Trophoblast cell (in vitro differentiated cells and primary cell): ENCODE data around the gene CTPS2.

ENCODE experiments used
- DNase-seq, 2 donors: peaks; one replicate each; pipeline ENCODE4 v3.0.0-alpha.2; 2016
- H2AFZ ChIP-seq: 2 replicates; pipeline ENCODE4 v1.6.1; 2013; ENCODE audit warnings: low read length, moderate library complexity, mild to moderate bottlenecking; ENCODE audit not compliant: insufficient read depth, poor library complexity
- H2AK5ac ChIP-seq: 2 replicates; pipeline ENCODE4 v1.6.1; 2013; ENCODE audit warnings: mild to moderate bottlenecking, low read length
- H2BK120ac ChIP-seq: 2 replicates; pipeline ENCODE4 v1.6.1; 2013; ENCODE audit warnings: low read length, mild to moderate bottlenecking, moderate library complexity; ENCODE audit not compliant: insufficient read depth, poor library complexity
- H2BK12ac ChIP-seq: 2 replicates; pipeline ENCODE4 v1.6.1; 2013; ENCODE audit warnings: mild to moderate bottlenecking, low read length, moderate library complexity
- H2BK5ac ChIP-seq: 2 replicates; pipeline ENCODE4 v1.6.1; 2013; ENCODE audit warnings: low read length, low read depth, moderate library complexity, mild to moderate bottlenecking; ENCODE audit not compliant: poor library complexity
- H3K14ac ChIP-seq: 2 replicates; pipeline ENCODE4 v1.6.1; 2013; ENCODE audit warnings: mild to moderate bottlenecking, low read length
- H3K18ac ChIP-seq: 2 replicates; pipeline ENCODE4 v1.6.1; 2013; ENCODE audit warnings: mild to moderate bottlenecking, low read length
- H3K23ac ChIP-seq: 2 replicates; pipeline ENCODE4 v1.6.1; 2013; ENCODE audit warnings: low read length
- H3K27ac ChIP-seq: 2 replicates; pipeline ENCODE4 v1.5.1; 2013; ENCODE audit warnings: low read depth, mild to moderate bottlenecking, inconsistent platforms, low read length, moderate library complexity
- H3K27me3 ChIP-seq: 2 replicates; pipeline ENCODE4 v1.6.1; 2013; ENCODE audit warnings: inconsistent platforms, mild to moderate bottlenecking, low read length, moderate library complexity; ENCODE audit not compliant: insufficient read depth
- H3K36me3 ChIP-seq, 2 experiments: 1 replicate in 1 of 2; 2 replicates in 1 of 2; pipeline ENCODE4 v1.6.1; 2013; ENCODE audit warnings: low read length in 2 of 2, mild to moderate bottlenecking in 2 of 2, moderate library complexity in 1 of 2; ENCODE audit not compliant: insufficient read depth in 2 of 2, control insufficient read depth in 1 of 2
- H3K4ac ChIP-seq: 2 replicates; pipeline ENCODE4 v1.6.1; 2013; ENCODE audit warnings: low read depth, mild to moderate bottlenecking, low read length, moderate library complexity
- H3K4me1 ChIP-seq, 2 experiments: 1 replicate in 1 of 2; 2 replicates in 1 of 2; pipeline ENCODE4 v1.6.1; 2013; ENCODE audit warnings: low read length in 2 of 2, mild to moderate bottlenecking in 2 of 2, moderate library complexity in 1 of 2; ENCODE audit not compliant: insufficient read depth in 2 of 2, control insufficient read depth in 1 of 2
- H3K4me2 ChIP-seq: 2 replicates; pipeline ENCODE4 v1.6.1; 2013; ENCODE audit warnings: inconsistent platforms, mild to moderate bottlenecking, low read length, moderate library complexity
- H3K4me3 ChIP-seq: 2 replicates; pipeline ENCODE4 v1.5.1; 2013; ENCODE audit warnings: mild to moderate bottlenecking, low read depth, low read length, inconsistent platforms
- H3K79me1 ChIP-seq: one replicate; pipeline ENCODE4 v1.6.1; 2013; ENCODE audit warnings: low read length
- H3K79me2 ChIP-seq: 2 replicates; pipeline ENCODE4 v1.6.1; 2013; ENCODE audit warnings: low read length, mild to moderate bottlenecking; ENCODE audit not compliant: control insufficient read depth, insufficient read depth, poor library complexity
- H3K9ac ChIP-seq: 2 replicates; pipeline ENCODE4 v1.6.1; 2013; ENCODE audit warnings: mild to moderate bottlenecking, low read length
- H3K9me3 ChIP-seq: 2 replicates; pipeline ENCODE4 v1.6.1; 2013; ENCODE audit warnings: low read depth, mild to moderate bottlenecking, control low read depth, inconsistent platforms, low read length; ENCODE audit not compliant: insufficient read depth
- H4K12ac ChIP-seq: 2 replicates; pipeline ENCODE4 v1.6.1; 2013; ENCODE audit warnings: low read depth, mild to moderate bottlenecking, low read length, moderate library complexity
- H4K8ac ChIP-seq: 2 replicates; pipeline ENCODE4 v1.6.1; 2013; ENCODE audit warnings: low read depth, mild to moderate bottlenecking, low read length, moderate library complexity
- H4K91ac ChIP-seq: one replicate; pipeline ENCODE4 v1.6.1; 2013; ENCODE audit warnings: low read depth, mild to moderate bottlenecking, low read length, moderate library complexity
- WGBS: extraction: QIAGEN DNeasy Blood & Tissue Kit; methylation state at CpG from one replicate; pipeline ENCODE4 v1.1.7; 2013; ENCODE audit warnings: missing lambda C conversion rate; ENCODE audit not compliant: insufficient read length, insufficient coverage; ENCODE audit errors: extremely low coverage; 5-methylcytosine and 5-hydroxymethylcytosine counted together

CTPS2 gene

GRCh38 chrX:16665089-16665488, 47.4 kb downstream of the CTPS2 start:
- Histone ChIP-seq H4K91ac (no peak overlapping the region), H3K79me2 (no peaks in the 10 kb centered on the region), H3K4me3 (no peak overlapping the region), H2BK5ac (no peak overlapping the region), H3K9me3 (no peaks in the 10 kb centered on the region), H3K23ac (no peak overlapping the region), H2BK120ac (no peak overlapping the region), H3K79me1 (no peaks in the 10 kb centered on the region), H3K14ac (no peak overlapping the region), H4K12ac (no peak overlapping the region), H3K36me3 (peaks cover 13 to 17% of the 10 kb centered on the region in 2 experiments), H3K4ac (no peak overlapping the region), H3K9ac (no peak overlapping the region), H3K27me3 (no peaks in the 10 kb centered on the region), H3K27ac (no peak overlapping the region), H2AFZ (no peak overlapping the region), H4K8ac (no peak overlapping the region), H3K18ac (no peak overlapping the region), H2BK12ac (no peak overlapping the region), H3K4me2 (no peak overlapping the region), H3K4me1 (no peaks in the 10 kb centered on the region), H2AK5ac (no peak overlapping the region)
- no peak for DNase-seq
- WGBS, result no CpG with 5 or more reads among the region's 2 CpGs

- Histone ChIP-seq H3K18ac (no peak overlapping the region), H3K36me3 (peaks cover 11 to 13% of the 10 kb centered on the region in 2 experiments), H3K27ac (no peak overlapping the region), H3K27me3 (no peaks in the 10 kb centered on the region), H2BK5ac (no peak overlapping the region), H3K4me3 (no peak overlapping the region), H2AK5ac (no peak overlapping the region), H3K4me1 (no peaks in the 10 kb centered on the region), H3K79me2 (no peaks in the 10 kb centered on the region), H3K23ac (no peak overlapping the region), H4K8ac (no peak overlapping the region), H2AFZ (no peak overlapping the region), H3K9ac (no peak overlapping the region), H3K4me2 (no peak overlapping the region), H4K91ac (no peak overlapping the region), H4K12ac (no peak overlapping the region), H3K14ac (no peak overlapping the region), H3K9me3 (no peaks in the 10 kb centered on the region), H2BK12ac (no peak overlapping the region), H3K79me1 (no peaks in the 10 kb centered on the region), H2BK120ac (no peak overlapping the region), H3K4ac (no peak overlapping the region)
- no peak for DNase-seq
- no CpG with 5 or more reads among the region's 2 CpGs for WGBS
These were observed 47.8 kb downstream of the CTPS2 start for GRCh38 chrX:16664626-16665025.

GRCh38 chrX:16664074-16664473, 48.4 kb downstream of the CTPS2 start:
- no peak overlapping the region for H3K9ac ChIP-seq
- no peaks in the 10 kb centered on the region for H3K79me1 ChIP-seq

GRCh38 chrX:16662402-16662801, 50.1 kb downstream of the CTPS2 start:
- Histone ChIP-seq H3K14ac (no peak overlapping the region), H3K9ac (no peak overlapping the region), H2BK12ac (no peak overlapping the region), H3K27ac (no peak overlapping the region), H2BK5ac (no peak overlapping the region), H3K79me2 (no peaks in the 10 kb centered on the region), H3K4me2 (no peak overlapping the region), H2BK120ac (no peak overlapping the region), H3K36me3 (peaks cover 4 to 5% of the 10 kb centered on the region in 2 experiments), H3K27me3 (no peaks in the 10 kb centered on the region), H3K9me3 (no peaks in the 10 kb centered on the region), H3K18ac (no peak overlapping the region), H3K4ac (no peak overlapping the region), H4K91ac (no peak overlapping the region), H3K4me3 (no peak overlapping the region), H3K4me1 (no peaks in the 10 kb centered on the region), H4K8ac (no peak overlapping the region), H2AFZ (no peak overlapping the region), H3K79me1 (no peaks in the 10 kb centered on the region), H3K23ac (no peak overlapping the region), H2AK5ac (no peak overlapping the region), H4K12ac (no peak overlapping the region)
- no CpG with 5 or more reads among the region's 2 CpGs for WGBS
- no peak for DNase-seq

More at GRCh38 chrX:16664074-16664473, 48.4 kb downstream of the CTPS2 start:
- H3K4me3 ChIP-seq, result no peak overlapping the region
- H3K9me3 ChIP-seq, result no peaks in the 10 kb centered on the region
- no peak overlapping the region for H3K27ac ChIP-seq
- H3K27me3 ChIP-seq, result no peaks in the 10 kb centered on the region
- no peak overlapping the region for H4K8ac ChIP-seq
- H2AK5ac ChIP-seq, result no peak overlapping the region
- H3K4me2 ChIP-seq, result no peak overlapping the region
- H3K23ac ChIP-seq, result no peak overlapping the region
- no peak for DNase-seq
- H2AFZ ChIP-seq, result no peak overlapping the region
- H4K12ac ChIP-seq, result no peak overlapping the region
- H3K18ac ChIP-seq, result no peak overlapping the region
- H2BK120ac ChIP-seq, result no peak overlapping the region
- peaks cover 8 to 10% of the 10 kb centered on the region in 2 experiments for H3K36me3 ChIP-seq
- no peak overlapping the region for H4K91ac ChIP-seq
- H3K4me1 ChIP-seq, result no peaks in the 10 kb centered on the region
- H3K14ac ChIP-seq, result no peak overlapping the region
- no peaks in the 10 kb centered on the region for H3K79me2 ChIP-seq
- no peak overlapping the region for H3K4ac ChIP-seq
- WGBS, result no CpG with 5 or more reads among the region's 5 CpGs
- H2BK12ac ChIP-seq, result no peak overlapping the region
- H2BK5ac ChIP-seq, result no peak overlapping the region
